Colonic mucosa (tissue), 4 donors: ENCODE data around the gene OR6Y1. TPM values are rescaled to one million over a fixed set of nuclear protein-coding genes. Genes with fewer than 3 reads are reported as not detected.

Experiments used
- DNase-seq: peaks from one replicate; pipeline ENCODE4 v3.0.0-alpha.2; 2020
- H3K27ac ChIP-seq: fragments of 200-600 bp; one replicate; pipeline ENCODE4 v1.8.0; 2021
- H3K27me3 ChIP-seq: fragments of 200-600 bp; one replicate; pipeline ENCODE4 v1.8.0; 2021
- H3K36me3 ChIP-seq: fragments of 200-600 bp; one replicate; pipeline ENCODE4 v1.8.0; 2021
- H3K4me1 ChIP-seq: fragments of 200-600 bp; one replicate; pipeline ENCODE4 v1.8.0; 2021; ENCODE audit warnings: mild to moderate bottlenecking
- H3K4me3 ChIP-seq: fragments of 200-600 bp; one replicate; pipeline ENCODE4 v1.8.0; 2021
- H3K9ac ChIP-seq, 2 donors: one replicate each; pipeline ENCODE4 v1.7.0; 2013; ENCODE audit warnings: control low read depth in 2 of 2, low read depth in 2 of 2, low read length in 2 of 2
- H3K9me3 ChIP-seq: fragments of 200-600 bp; one replicate; pipeline ENCODE4 v1.8.0; 2021
- intact Hi-C: fragments of 100-400 bp; cut with DNase I; formaldehyde crosslinking; loops from one replicate; pipeline ENCODE4 v1.14.1; 2022
- total RNA-seq, 2 donors: library from RNA; stranded (reverse); fragmentation: NEBNext Ultra II Directional in 1 of 2; extraction: Animal tissue kit (Norgen Biotek cat#: 25700) in 1 of 2; gene quantifications; one replicate each; pipeline ENCODE4 v1.2.1, GENCODE V29; 2021
- TF ChIP-seq, protein P1 (sequence below): fragments of 200-600 bp; IDR thresholded peaks from one replicate; pipeline ENCODE4 v1.8.0; 2022; ENCODE audit warnings: antibody characterized with exemption, mild to moderate bottlenecking
- donor health status: healthy.
- donor health status: DM: no; HTN: no; CAD: no.
- donor health status: DM: no; HTN: no; CAD: no.

OR6Y1 gene, protein sequence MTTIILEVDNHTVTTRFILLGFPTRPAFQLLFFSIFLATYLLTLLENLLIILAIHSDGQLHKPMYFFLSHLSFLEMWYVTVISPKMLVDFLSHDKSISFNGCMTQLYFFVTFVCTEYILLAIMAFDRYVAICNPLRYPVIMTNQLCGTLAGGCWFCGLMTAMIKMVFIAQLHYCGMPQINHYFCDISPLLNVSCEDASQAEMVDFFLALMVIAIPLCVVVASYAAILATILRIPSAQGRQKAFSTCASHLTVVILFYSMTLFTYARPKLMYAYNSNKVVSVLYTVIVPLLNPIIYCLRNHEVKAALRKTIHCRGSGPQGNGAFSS
- not detected for total RNA-seq

DNA sequence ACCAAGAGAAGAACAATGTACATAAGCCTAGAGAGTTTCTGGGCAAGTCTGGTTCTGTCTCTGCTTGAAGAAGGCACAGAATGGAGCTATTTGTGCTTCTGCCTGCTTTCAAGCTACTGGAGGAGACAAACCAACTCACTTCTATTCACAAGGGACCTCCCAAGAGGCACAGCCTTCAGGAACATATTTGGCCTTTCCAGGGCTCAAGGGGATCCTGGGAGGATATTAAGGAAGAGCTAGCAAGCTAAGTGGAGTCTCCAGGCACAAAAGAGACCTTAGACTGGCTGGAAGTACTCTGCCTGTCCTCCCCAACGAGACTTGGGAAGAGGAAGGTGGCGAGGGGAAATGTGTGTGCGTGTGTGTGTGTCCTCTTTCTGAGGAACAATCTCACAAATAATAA lies at the start of gene OR6Y1:
TSS of gene OR6Y1 (minus strand) at position 54 of the 400 bp plus-strand sequence. CDS start 6,300 bp downstream, outside the sequence.
- H3K27me3 ChIP-seq, result no peaks in the 10 kb centered on the region
- H3K36me3 ChIP-seq, result no peaks in the 10 kb centered on the region
- no peaks in the 10 kb centered on the region for H3K4me1 ChIP-seq
- DNase-seq, result no peak
- TF ChIP-seq, protein P1, sequence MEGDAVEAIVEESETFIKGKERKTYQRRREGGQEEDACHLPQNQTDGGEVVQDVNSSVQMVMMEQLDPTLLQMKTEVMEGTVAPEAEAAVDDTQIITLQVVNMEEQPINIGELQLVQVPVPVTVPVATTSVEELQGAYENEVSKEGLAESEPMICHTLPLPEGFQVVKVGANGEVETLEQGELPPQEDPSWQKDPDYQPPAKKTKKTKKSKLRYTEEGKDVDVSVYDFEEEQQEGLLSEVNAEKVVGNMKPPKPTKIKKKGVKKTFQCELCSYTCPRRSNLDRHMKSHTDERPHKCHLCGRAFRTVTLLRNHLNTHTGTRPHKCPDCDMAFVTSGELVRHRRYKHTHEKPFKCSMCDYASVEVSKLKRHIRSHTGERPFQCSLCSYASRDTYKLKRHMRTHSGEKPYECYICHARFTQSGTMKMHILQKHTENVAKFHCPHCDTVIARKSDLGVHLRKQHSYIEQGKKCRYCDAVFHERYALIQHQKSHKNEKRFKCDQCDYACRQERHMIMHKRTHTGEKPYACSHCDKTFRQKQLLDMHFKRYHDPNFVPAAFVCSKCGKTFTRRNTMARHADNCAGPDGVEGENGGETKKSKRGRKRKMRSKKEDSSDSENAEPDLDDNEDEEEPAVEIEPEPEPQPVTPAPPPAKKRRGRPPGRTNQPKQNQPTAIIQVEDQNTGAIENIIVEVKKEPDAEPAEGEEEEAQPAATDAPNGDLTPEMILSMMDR, result no peak
- intact Hi-C loops, result no loop called here
- H3K9ac ChIP-seq, result no peak within 1 kb of the TSS
- no peak within 1 kb of the TSS for H3K27ac ChIP-seq
- H3K9me3 ChIP-seq, result no peaks in the 10 kb centered on the region
- H3K4me3 ChIP-seq, result no peak within 1 kb of the TSS

DNA sequence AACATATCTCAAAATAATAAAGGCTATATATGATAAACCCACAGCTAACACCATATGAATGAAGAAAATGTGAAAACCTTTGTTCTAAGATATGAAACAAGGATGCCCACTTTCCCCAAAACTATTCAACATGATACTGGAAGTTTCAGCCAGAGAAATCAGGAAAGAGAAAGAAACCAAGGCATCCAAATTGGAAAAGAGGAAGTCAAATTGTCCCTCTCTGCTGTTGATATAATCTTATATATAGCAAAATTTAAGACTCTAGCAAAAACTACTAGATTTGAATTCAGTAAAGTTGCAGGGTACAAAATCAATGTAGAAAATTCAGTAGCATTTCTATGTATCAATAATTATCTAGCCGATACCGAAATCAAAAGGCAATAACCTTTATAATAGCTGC lies 46.5 kb upstream of the OR6Y1 start:
- no peaks in the 10 kb centered on the region for H3K4me1 ChIP-seq
- no peaks in the 10 kb centered on the region for H3K9me3 ChIP-seq
- H3K27ac ChIP-seq, result no peak overlapping the region
- no peak overlapping the region for H3K9ac ChIP-seq
- TF ChIP-seq, protein P1, result no peak
- intact Hi-C loops, result no loop called here
- no peak for DNase-seq
- no peaks in the 10 kb centered on the region for H3K36me3 ChIP-seq
- H3K4me3 ChIP-seq, result no peak overlapping the region
- H3K27me3 ChIP-seq, result no peaks in the 10 kb centered on the region

DNA sequence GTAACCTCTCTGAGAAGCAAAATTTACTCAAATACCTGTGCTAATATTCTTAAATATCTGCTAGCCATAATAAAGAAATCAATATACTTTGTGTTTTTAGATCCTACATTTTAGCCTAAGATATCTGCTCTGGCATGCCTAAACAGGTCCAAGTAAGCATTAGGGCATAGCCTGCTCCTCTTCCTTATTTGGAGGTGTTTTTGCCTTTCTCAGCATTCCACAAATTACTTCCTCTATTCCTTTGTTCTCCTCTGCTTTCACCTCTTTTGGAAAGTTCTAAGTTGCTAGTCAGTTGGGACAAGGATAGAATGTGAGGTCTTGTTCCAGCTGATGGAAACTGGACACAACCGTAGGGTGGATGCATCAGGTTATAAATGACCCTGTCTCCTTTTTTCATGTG lies 32.7 kb upstream of the OR6Y1 start:
- intact Hi-C loops, result no loop called here

DNA sequence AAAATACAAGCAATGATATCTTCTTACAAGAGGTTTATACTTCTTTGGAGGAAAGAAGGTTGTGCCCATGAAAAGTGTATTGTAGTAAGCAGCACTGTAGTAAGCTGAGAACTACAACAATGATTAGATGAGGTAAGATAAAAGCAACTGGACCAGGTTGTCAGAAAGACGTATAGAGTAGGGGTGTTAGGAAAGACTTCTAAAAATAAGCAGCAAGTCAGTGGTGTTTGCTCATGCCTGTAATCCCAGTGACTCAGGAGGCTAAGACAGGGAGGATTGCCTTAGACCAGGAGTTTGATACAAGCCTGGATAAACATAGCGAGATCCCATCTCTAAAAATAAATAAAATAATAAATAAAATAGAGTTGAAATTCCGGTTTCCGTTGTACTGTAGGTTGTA lies 29.8 kb upstream of the OR6Y1 start:
- H3K9ac ChIP-seq, result no peak overlapping the region
- no peak overlapping the region for H3K4me3 ChIP-seq
- intact Hi-C loops, result no loop called here
- no peaks in the 10 kb centered on the region for H3K9me3 ChIP-seq
- no peaks in the 10 kb centered on the region for H3K36me3 ChIP-seq
- H3K27ac ChIP-seq, result no peak overlapping the region
- no peaks in the 10 kb centered on the region for H3K4me1 ChIP-seq
- H3K27me3 ChIP-seq, result no peaks in the 10 kb centered on the region
- TF ChIP-seq, protein P1, result no peak
- DNase-seq, result no peak

More for the DNA sequence above, 32.7 kb upstream of the OR6Y1 start:
- no peak for DNase-seq
- TF ChIP-seq, protein P1, result no peak
- no peaks in the 10 kb centered on the region for H3K36me3 ChIP-seq
- H3K4me1 ChIP-seq, result no peaks in the 10 kb centered on the region
- H3K9ac ChIP-seq, result no peak overlapping the region
- H3K9me3 ChIP-seq, result no peaks in the 10 kb centered on the region
- no peak overlapping the region for H3K27ac ChIP-seq
- no peak overlapping the region for H3K4me3 ChIP-seq
- no peaks in the 10 kb centered on the region for H3K27me3 ChIP-seq

DNA sequence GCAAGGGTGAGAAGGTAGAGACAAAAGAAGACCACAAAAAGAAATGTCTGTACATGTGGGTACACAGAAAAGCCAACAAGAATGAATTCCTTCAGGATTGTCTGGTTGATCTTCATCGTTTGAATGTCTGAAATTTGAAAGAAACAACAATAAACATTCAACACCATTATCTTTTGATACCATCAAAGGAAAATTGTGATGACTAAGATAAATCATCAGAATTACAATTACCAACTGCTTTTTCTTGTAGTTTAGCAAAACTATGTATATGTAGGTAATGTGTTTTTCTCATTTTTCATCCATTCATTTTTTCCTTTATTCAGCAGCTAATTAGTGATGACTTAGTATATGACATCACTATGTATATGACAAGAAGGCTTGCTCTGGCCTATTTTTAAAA lies 25.5 kb upstream of the OR6Y1 start, which contains the start of gene OR10X1:
TSS of gene OR10X1 (minus strand) at position 167 of the 400 bp plus-strand sequence. CDS start at position 167, 0 bp downstream.
- Histone ChIP-seq H3K27ac (no peak within 1 kb of the TSS), H3K36me3 (no peaks in the 10 kb centered on the region), H3K4me1 (no peaks in the 10 kb centered on the region), H3K9me3 (no peaks in the 10 kb centered on the region), H3K9ac (no peak within 1 kb of the TSS), H3K27me3 (no peaks in the 10 kb centered on the region), H3K4me3 (no peak within 1 kb of the TSS)
- intact Hi-C loops, result no loop called here
- DNase-seq, result no peak
- TF ChIP-seq, protein P1, result no peak
